Measurements from ENCODE around the gene TAS2R60. TPM values are rescaled to one million over a fixed set of nuclear protein-coding genes. Genes with fewer than 3 reads are reported as not detected.

TAS2R60 gene
- total and polyA plus RNA-seq, 2 of the 8 experiments (the other 6 are each of a cell fraction or from before 2014, with no cell fraction given): 0.15 to 0.32 TPM

DNA sequence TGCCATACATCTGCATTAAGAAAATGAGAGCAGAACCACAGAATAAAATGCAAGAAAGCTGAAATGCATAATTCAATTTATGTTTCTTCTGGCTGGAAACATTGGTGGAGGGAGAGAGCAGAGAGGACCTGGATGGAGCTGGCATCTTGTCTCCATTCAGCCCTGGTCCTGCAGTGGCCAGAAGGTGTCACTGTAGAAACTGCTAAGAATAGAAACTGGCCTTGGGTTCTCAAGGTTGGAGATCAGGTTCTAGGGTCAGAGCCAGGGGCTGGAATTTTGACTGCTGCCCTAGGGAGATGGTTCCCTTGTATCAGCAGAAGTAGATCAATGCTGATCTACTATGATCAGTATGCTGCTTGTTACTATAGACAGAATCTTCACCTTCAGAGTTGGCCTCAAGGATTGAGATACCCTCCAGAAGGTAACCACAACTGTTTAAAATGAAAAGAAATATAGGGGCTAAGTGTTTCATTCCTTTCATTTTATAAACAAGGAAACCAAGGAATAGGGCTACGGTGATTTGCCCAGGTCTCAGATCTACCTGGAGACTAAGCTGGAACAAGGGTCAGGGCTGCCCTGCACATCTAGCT lies 47.6 kb downstream of the TAS2R60 start:
- POLR2A ChIA-PET (ENCODE audit: partially characterized antibody): no interaction called here
- no peak for FAIRE-seq
- TF ChIP-seq SUZ12 (IDR thresholded peaks at IDR 0.05; ENCODE audit: low read length) (no peak), SAP30 (IDR thresholded peaks at IDR 0.05; ENCODE audit: insufficient read depth, insufficient replicate concordance, low read length) (no peak), JUND (IDR thresholded peaks at IDR 0.05; ENCODE audit: low read length) (no peak), JUN (IDR thresholded peaks at IDR 0.05; ENCODE audit: low read depth, low read length) (no peak), RAD21 (IDR thresholded peaks at IDR 0.05 in 1 of 2, conservative IDR thresholded peaks at IDR 0.05 in 1 of 2; ENCODE audit: low read depth in 2 of 2, low read length in 2 of 2) (peak; percentile 79 to 81)
- TF ChIP-seq, protein P1, sequence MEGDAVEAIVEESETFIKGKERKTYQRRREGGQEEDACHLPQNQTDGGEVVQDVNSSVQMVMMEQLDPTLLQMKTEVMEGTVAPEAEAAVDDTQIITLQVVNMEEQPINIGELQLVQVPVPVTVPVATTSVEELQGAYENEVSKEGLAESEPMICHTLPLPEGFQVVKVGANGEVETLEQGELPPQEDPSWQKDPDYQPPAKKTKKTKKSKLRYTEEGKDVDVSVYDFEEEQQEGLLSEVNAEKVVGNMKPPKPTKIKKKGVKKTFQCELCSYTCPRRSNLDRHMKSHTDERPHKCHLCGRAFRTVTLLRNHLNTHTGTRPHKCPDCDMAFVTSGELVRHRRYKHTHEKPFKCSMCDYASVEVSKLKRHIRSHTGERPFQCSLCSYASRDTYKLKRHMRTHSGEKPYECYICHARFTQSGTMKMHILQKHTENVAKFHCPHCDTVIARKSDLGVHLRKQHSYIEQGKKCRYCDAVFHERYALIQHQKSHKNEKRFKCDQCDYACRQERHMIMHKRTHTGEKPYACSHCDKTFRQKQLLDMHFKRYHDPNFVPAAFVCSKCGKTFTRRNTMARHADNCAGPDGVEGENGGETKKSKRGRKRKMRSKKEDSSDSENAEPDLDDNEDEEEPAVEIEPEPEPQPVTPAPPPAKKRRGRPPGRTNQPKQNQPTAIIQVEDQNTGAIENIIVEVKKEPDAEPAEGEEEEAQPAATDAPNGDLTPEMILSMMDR (IDR thresholded peaks at IDR 0.05; ENCODE audit: control extremely low read depth in 1 of 3, insufficient read depth in 1 of 3, low read depth in 1 of 3, low read length in 3 of 3): peak; percentile 62 to 82 (median 75)
- TF ChIP-seq, protein P2, sequence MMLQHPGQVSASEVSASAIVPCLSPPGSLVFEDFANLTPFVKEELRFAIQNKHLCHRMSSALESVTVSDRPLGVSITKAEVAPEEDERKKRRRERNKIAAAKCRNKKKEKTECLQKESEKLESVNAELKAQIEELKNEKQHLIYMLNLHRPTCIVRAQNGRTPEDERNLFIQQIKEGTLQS (IDR thresholded peaks at IDR 0.05; ENCODE audit: insufficient read depth, low read depth, low read length): no peak
- TF ChIP-seq, protein P3, sequence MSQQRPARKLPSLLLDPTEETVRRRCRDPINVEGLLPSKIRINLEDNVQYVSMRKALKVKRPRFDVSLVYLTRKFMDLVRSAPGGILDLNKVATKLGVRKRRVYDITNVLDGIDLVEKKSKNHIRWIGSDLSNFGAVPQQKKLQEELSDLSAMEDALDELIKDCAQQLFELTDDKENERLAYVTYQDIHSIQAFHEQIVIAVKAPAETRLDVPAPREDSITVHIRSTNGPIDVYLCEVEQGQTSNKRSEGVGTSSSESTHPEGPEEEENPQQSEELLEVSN (IDR thresholded peaks at IDR 0.05): no peak

More for the DNA sequence above, 47.6 kb downstream of the TAS2R60 start:
- H2BK15ac ChIP-seq (ENCODE audit: low read length): no peak overlapping the region
- H3K4ac ChIP-seq (replicated peaks; ENCODE audit: insufficient read length, low read depth, low read length): no peak overlapping the region
- H3K79me1 ChIP-seq (ENCODE audit: low read depth, low read length): no peaks in the 10 kb centered on the region
- H2AK5ac ChIP-seq (ENCODE audit: low read depth, low read length): no peak overlapping the region
- CTCF ChIA-PET (ENCODE audit: partially characterized antibody): interaction anchor here (0.5 to 2.0 kb wide), 13 partner anchors 9 to 582 kb away, joined by 3 to 5 read pairs (median 4); no protein-coding TSS in a partner anchor
- no peak overlapping the region for H2BK20ac ChIP-seq (ENCODE audit: low read length)
- no peak overlapping the region for H3K27ac ChIP-seq (ENCODE audit: low read depth, low read length)
- no peak overlapping the region for H2BK12ac ChIP-seq (ENCODE audit: low read depth, low read length)
- no peak for DNase-seq (ENCODE audit: low read depth in 1 of 2, low spot score in 2 of 2)
- no peak overlapping the region for H4K91ac ChIP-seq (replicated peaks; ENCODE audit: insufficient read length, low read length)
- H3K9ac ChIP-seq (replicated peaks in 1 of 4; ENCODE audit: extremely low read depth in 1 of 4, low read depth in 3 of 4, low read length in 3 of 4): no peak overlapping the region
- 80% methylated on average over 1 of the region's 1 CpG; no CpG with 5 or more reads in 1 of the 2 experiments for WGBS, 2 experiments (ENCODE audit: extremely low coverage in 1 of 2, insufficient coverage in 1 of 2, insufficient read length in 1 of 2, insufficient replicate concordance in 2 of 2, low coverage in 1 of 2, low lambda C conversion rate in 2 of 2, missing lambda C conversion rate in 1 of 2)
- H3K9me3 ChIP-seq (ENCODE audit: insufficient read depth in 2 of 2, low read depth in 1 of 2, low read length in 1 of 2): no peaks in the 10 kb centered on the region
- no peak overlapping the region for H4K5ac ChIP-seq (ENCODE audit: insufficient read length, low read depth, low read length)
- H2BK120ac ChIP-seq (replicated peaks; ENCODE audit: low read depth, low read length): no peak overlapping the region
- no peak overlapping the region for H2BK5ac ChIP-seq (ENCODE audit: low read depth, low read length)
- no peak overlapping the region for H3K56ac ChIP-seq (replicated peaks; ENCODE audit: insufficient read length, low read depth, low read length)
- H4K8ac ChIP-seq (ENCODE audit: extremely low read depth, insufficient read depth, low read length): no peak overlapping the region
- no peak overlapping the region for H3K4me2 ChIP-seq (ENCODE audit: insufficient read depth in 1 of 2, low read depth in 2 of 2, low read length in 2 of 2)
- H3K4me3 ChIP-seq (ENCODE audit: extremely low read depth in 1 of 4, insufficient read depth in 2 of 4, low read depth in 3 of 4, low read length in 4 of 4): no peak overlapping the region
- no peaks in the 10 kb centered on the region for H3K4me1 ChIP-seq (replicated peaks in 1 of 4; ENCODE audit: control insufficient read depth in 3 of 4, insufficient read depth in 4 of 4, low read length in 3 of 4)
- no peak overlapping the region for H3K23ac ChIP-seq (ENCODE audit: insufficient read length)
- no peak overlapping the region for H3K18ac ChIP-seq (ENCODE audit: extremely low read depth, low read length)
- H3K23me2 ChIP-seq (ENCODE audit: low read depth, low read length): no peaks in the 10 kb centered on the region
- H3K79me2 ChIP-seq (ENCODE audit: control insufficient read depth in 1 of 2, insufficient read depth in 2 of 2, low read length in 2 of 2): no peaks in the 10 kb centered on the region
- no peaks in the 10 kb centered on the region for H3K36me3 ChIP-seq (ENCODE audit: control insufficient read depth in 2 of 4, insufficient read depth in 4 of 4, low read length in 3 of 4)
- no peak overlapping the region for H3K14ac ChIP-seq (ENCODE audit: insufficient read length)
- no peaks in the 10 kb centered on the region for H4K20me1 ChIP-seq (replicated peaks in 1 of 2; ENCODE audit: control insufficient read depth in 1 of 2, insufficient read depth in 2 of 2, low read length in 2 of 2)
- H2AFZ ChIP-seq (ENCODE audit: low read length): no peak overlapping the region
- peaks cover 0 to 3% (median 0%) of the 10 kb centered on the region in 4 experiments; a peak in 1 of 7 replicates for H3K27me3 ChIP-seq (replicated peaks in 1 of 4; ENCODE audit: control insufficient read depth in 3 of 4, extremely low read depth in 1 of 4, insufficient read depth in 3 of 4, low read length in 3 of 4)
